Erythroblast (primary cell): Measurements from ENCODE around the gene DACH2.

Source experiments
- GATA1 ChIP-seq: IDR thresholded peaks from 2 replicates; pipeline ENCODE4 v1.6.1; 2011; ENCODE audit warnings: low read depth, mild to moderate bottlenecking, control low read depth, low read length, moderate library complexity
- POLR2A ChIP-seq: IDR thresholded peaks from 2 replicates; pipeline ENCODE4 v1.6.1; 2011; ENCODE audit warnings: mild to moderate bottlenecking, low read length

DNA sequence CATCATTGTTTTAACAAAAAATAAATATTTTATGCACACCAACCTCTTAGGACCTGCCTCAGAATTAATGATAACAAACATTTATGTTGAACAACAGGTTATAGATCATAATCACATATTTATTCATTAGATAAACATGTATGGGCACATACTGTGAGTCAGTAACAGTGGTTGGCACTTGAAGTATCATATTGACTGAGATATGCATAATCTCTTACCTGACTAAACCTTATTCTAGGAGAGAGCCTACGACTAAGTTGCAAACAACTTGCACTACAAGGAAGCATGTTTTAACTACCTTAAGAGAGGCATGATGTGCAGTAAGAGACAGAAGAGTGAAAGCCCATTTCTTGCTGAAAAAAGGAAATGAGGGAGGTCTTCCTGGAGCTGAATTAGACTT is 6.5 kb upstream of the DACH2 start:
- TF ChIP-seq POLR2A (no peak), GATA1 (no peak)
